Prostate gland (tissue), 2 donors: Measurements from ENCODE around the gene PANK1.

Experiments used
- POLR2A ChIP-seq: fragments of 450-650 bp; IDR thresholded peaks from one replicate; pipeline ENCODE4 v1.6.1; 2016; ENCODE audit warnings: antibody characterized with exemption, mild to moderate bottlenecking
- POLR2AphosphoS5 ChIP-seq: sonication (generic); formaldehyde crosslinking; IDR thresholded peaks from one replicate; pipeline ENCODE4 v1.6.1; 2017; ENCODE audit warnings: antibody characterized with exemption
- TF ChIP-seq, protein P1 (sequence below), 4 experiments: fragments of 200-600 bp in 2 of 4; fragments of 450-650 bp in 2 of 4; sonication (generic) in 2 of 4; IDR thresholded peaks; 1 replicate in 3 of 4; 2 replicates in 1 of 4; pipeline ENCODE4 v1.5.1; 2016 to 2019; ENCODE audit warnings: antibody characterized with exemption in 4 of 4, mild to moderate bottlenecking in 2 of 4, moderate library complexity in 2 of 4

DNA sequence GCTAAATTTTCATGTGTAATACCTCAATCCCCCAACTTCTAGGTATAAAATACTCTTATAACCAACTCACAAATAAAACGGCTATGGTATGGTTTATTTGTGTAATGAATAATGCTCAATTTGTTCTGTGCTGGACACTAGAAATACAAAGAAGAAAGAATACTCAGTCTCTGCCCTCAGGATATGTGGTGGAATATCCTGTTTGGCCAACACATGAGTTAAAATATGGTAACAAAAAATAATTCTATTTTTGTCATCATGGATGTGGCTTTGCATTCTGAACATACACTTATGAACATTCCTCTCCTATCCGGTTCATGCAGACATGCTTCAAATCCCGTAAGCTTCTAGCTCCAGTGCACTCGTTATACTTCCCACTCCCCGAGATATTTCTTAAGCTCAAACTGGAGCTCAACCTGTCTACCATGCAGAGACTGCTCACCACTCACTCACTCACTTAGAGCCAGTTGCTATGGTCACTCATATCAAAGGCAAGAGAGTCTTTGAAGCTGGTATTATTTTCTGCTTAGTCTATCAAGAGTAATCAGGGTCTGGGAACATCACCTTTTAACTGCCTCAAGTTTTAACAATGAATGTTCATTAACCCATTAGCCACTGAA is 55.8 kb downstream of the PANK1 start:
- TF ChIP-seq POLR2AphosphoS5 (no peak), POLR2A (no peak)
- TF ChIP-seq, protein P1, sequence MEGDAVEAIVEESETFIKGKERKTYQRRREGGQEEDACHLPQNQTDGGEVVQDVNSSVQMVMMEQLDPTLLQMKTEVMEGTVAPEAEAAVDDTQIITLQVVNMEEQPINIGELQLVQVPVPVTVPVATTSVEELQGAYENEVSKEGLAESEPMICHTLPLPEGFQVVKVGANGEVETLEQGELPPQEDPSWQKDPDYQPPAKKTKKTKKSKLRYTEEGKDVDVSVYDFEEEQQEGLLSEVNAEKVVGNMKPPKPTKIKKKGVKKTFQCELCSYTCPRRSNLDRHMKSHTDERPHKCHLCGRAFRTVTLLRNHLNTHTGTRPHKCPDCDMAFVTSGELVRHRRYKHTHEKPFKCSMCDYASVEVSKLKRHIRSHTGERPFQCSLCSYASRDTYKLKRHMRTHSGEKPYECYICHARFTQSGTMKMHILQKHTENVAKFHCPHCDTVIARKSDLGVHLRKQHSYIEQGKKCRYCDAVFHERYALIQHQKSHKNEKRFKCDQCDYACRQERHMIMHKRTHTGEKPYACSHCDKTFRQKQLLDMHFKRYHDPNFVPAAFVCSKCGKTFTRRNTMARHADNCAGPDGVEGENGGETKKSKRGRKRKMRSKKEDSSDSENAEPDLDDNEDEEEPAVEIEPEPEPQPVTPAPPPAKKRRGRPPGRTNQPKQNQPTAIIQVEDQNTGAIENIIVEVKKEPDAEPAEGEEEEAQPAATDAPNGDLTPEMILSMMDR (IDR thresholded peaks at IDR 0.05) = no peak
